HG03521 (cell line): ENCODE measurements around the gene CAMTA1.

Experiments used
- ATAC-seq: cut with Tn5 transposase; IDR thresholded peaks from one replicate; pipeline ENCODE4 v1.9.1; 2021; ENCODE audit warnings: mild to moderate bottlenecking, moderate library complexity; ENCODE audit not compliant: unreplicated experiment

The CAMTA1 gene

GRCh38 chr1:7220712-7221252 is 435.5 kb downstream of the CAMTA1 start:
- ATAC-seq: no peak

- no peak for ATAC-seq
Observed at GRCh38 chr1:7221826-7222694, 436.8 kb downstream of the CAMTA1 start.

GRCh38 chr1:7222695-7223015 is 437.4 kb downstream of the CAMTA1 start:
- no peak for ATAC-seq

- ATAC-seq: no peak
Observed at GRCh38 chr1:7223334-7224080, 438.3 kb downstream of the CAMTA1 start.

GRCh38 chr1:7224081-7224534 is 438.9 kb downstream of the CAMTA1 start:
- ATAC-seq: no peak

GRCh38 chr1:7224644-7225043 is 439.4 kb downstream of the CAMTA1 start:
- no peak for ATAC-seq

- ATAC-seq: no peak
Observed at GRCh38 chr1:7225711-7226505, 440.7 kb downstream of the CAMTA1 start.

- ATAC-seq: no peak
Observed at GRCh38 chr1:7227654-7228053, 442.4 kb downstream of the CAMTA1 start.

GRCh38 chr1:7228252-7228961 is 443.2 kb downstream of the CAMTA1 start:
- ATAC-seq: no peak

- ATAC-seq: no peak
Observed at GRCh38 chr1:7229186-7229585, 443.9 kb downstream of the CAMTA1 start.

GRCh38 chr1:7229696-7230631 is 444.7 kb downstream of the CAMTA1 start:
- ATAC-seq: no peak

GRCh38 chr1:7232441-7233236 is 447.4 kb downstream of the CAMTA1 start:
- no peak for ATAC-seq

GRCh38 chr1:7233237-7233540 is 447.9 kb downstream of the CAMTA1 start:
- no peak for ATAC-seq

GRCh38 chr1:7233646-7234470 is 448.6 kb downstream of the CAMTA1 start:
- ATAC-seq: no peak

GRCh38 chr1:7234471-7234755 is 449.2 kb downstream of the CAMTA1 start:
- ATAC-seq: no peak

GRCh38 chr1:7235871-7236517 is 450.7 kb downstream of the CAMTA1 start:
- no peak for ATAC-seq

GRCh38 chr1:7236844-7237515 is 451.7 kb downstream of the CAMTA1 start:
- ATAC-seq: no peak
